K562 (cell line): Measurements from ENCODE around the gene KIF18B. TPM values are rescaled to one million over a fixed set of nuclear protein-coding genes. Genes with fewer than 3 reads are reported as not detected.

ENCODE experiments used
- ARID2 ChIP-seq: fragments of 450-650 bp; IDR thresholded peaks from 2 replicates; pipeline ENCODE4 v1.6.1; 2017; ENCODE audit warnings: antibody characterized with exemption, mild to moderate bottlenecking
- DACH1 ChIP-seq: fragments of 450-650 bp; IDR thresholded peaks from 2 replicates; pipeline ENCODE4 v1.6.1; 2018; ENCODE audit not compliant: partially characterized antibody
- DMBX1 ChIP-seq: fragments of 250-450 bp; sonication (Bioruptor Pico); IDR thresholded peaks from 2 replicates; pipeline ENCODE4 v1.8.0; 2022; ENCODE audit warnings: inconsistent platforms, mild to moderate bottlenecking, moderate library complexity, borderline replicate concordance
- GTF2E2 ChIP-seq: fragments of 200-800 bp; sonication (Bioruptor generic); IDR thresholded peaks from 2 replicates; pipeline ENCODE4 v1.6.1; 2016; ENCODE audit warnings: missing genetic modification characterization, missing compliant biosample characterization
- JUND ChIP-seq, 2 experiments: IDR thresholded peaks; 2 replicates in 1 of 2; 3 replicates in 1 of 2; pipeline ENCODE4 v1.6.1; 2011; ENCODE audit warnings: borderline replicate concordance in 2 of 2, low read depth in 2 of 2, low read length in 2 of 2, improper control_type of control experiment in 1 of 2, missing biosample characterization in 1 of 2, missing genetic modification characterization in 1 of 2, missing genetic modification reagents in 1 of 2
- KLF16 ChIP-seq: IDR thresholded peaks from 2 replicates; pipeline ENCODE4 v1.6.1; 2016; ENCODE audit warnings: antibody characterized with exemption
- MCM5 ChIP-seq: fragments of 450-650 bp; IDR thresholded peaks from 2 replicates; pipeline ENCODE4 v1.6.1; 2016; ENCODE audit warnings: low read depth
- MECOM ChIP-seq: fragments of 250-450 bp; sonication (Bioruptor Pico); IDR thresholded peaks from 2 replicates; pipeline ENCODE4 v1.8.0; 2022; ENCODE audit warnings: inconsistent platforms
- MNT ChIP-seq, 2 experiments: fragments of 450-650 bp; conservative IDR thresholded peaks; 2 replicates each; pipeline ENCODE4 v1.6.1; 2017; ENCODE audit warnings: mild to moderate bottlenecking in 2 of 2, moderate library complexity in 2 of 2
- NRF1 ChIP-seq, 2 experiments: fragments of 450-650 bp; IDR thresholded peaks in 1 of 2; conservative IDR thresholded peaks in 1 of 2; 2 replicates each; pipeline ENCODE4 v1.6.1; 2014; ENCODE audit warnings: mild to moderate bottlenecking in 2 of 2
- STAG1 ChIP-seq: sonication (generic); formaldehyde crosslinking; IDR thresholded peaks from 2 replicates; pipeline ENCODE4 v1.5.0; 2020; ENCODE audit warnings: missing genetic modification reagents, borderline replicate concordance
- TAL1 ChIP-seq: fragments of 450-650 bp; IDR thresholded peaks from 2 replicates; pipeline ENCODE4 v1.6.1; 2016; ENCODE audit warnings: mild to moderate bottlenecking
- TRIM28 ChIP-seq: fragments of 450-650 bp; IDR thresholded peaks from 2 replicates; pipeline ENCODE4 v1.6.1; 2017
- ZBTB5 ChIP-seq: fragments of 450-650 bp; IDR thresholded peaks from 2 replicates; pipeline ENCODE4 v1.6.1; 2017; ENCODE audit warnings: antibody characterized with exemption
- ZNF12 ChIP-seq: sonication (generic); formaldehyde crosslinking; IDR thresholded peaks from 2 replicates; pipeline ENCODE4 v1.4.0; 2020; ENCODE audit warnings: mild to moderate bottlenecking, missing genetic modification reagents
- polyA plus RNA-seq, 8 experiments: library from polyadenylated mRNA; depleted of rRNA in 4 of 8; stranded (reverse) in 5 of 8; unstranded in 3 of 8; fragments of >200 nt; fragmentation: Nextera tagmentation in 2 of 8; fragmentation: Illumina TruSeq in 1 of 8; extraction: Ambion mirVana in 2 of 8; extraction: Trizol in 1 of 8; gene quantifications; 2 replicates each; pipeline versions ENCODE4 v1.2.1 to v1.2.3, GENCODE V29; 2011 to 2014; ENCODE audit warnings: inconsistent platforms in 1 of 8, missing spikeins in 1 of 8
- total RNA-seq, 7 experiments: library from RNA; depleted of rRNA in 6 of 7; stranded (reverse); fragments of >200 nt in 6 of 7; fragmentation: Illumina TruSeq in 2 of 7; extraction: Trizol in 2 of 7; gene quantifications; 2 replicates each; pipeline versions ENCODE4 v1.2.1 to v1.2.3, GENCODE V29; 2011 to 2021; ENCODE audit warnings: low replicate concordance in 1 of 7
- TF ChIP-seq, protein P1 (sequence below): sonication (generic); formaldehyde crosslinking; IDR thresholded peaks from 2 replicates; pipeline ENCODE4 v1.8.1; 2023; ENCODE audit warnings: mild to moderate bottlenecking, missing genetic modification reagents

Gene KIF18B
- total and polyA plus RNA-seq, 9 of the 15 experiments (the other 6 are each of a cell fraction or from before 2014, with no cell fraction given) = 2.0 to 42.8 (median 13.2) TPM

GRCh38 chr17:44906763-44907728 lies 40.5 kb downstream of the KIF18B start (continued):
- TF ChIP-seq MNT (conservative IDR thresholded peaks at IDR 0.05) (peak in 1 of 2 experiments; percentile 42; a peak in 1 of 4 replicates), NRF1 (conservative IDR thresholded peaks at IDR 0.05 in 1 of 2, IDR thresholded peaks at IDR 0.05 in 1 of 2) (no peak; a peak in 1 of 4 replicates), ARID2 (no peak), TAL1 (peak; percentile 68), DACH1 (no peak), ZNF12 (CRISPR knock-in tag) (no peak), GTF2E2 (tag) (no peak), DMBX1 (peak; percentile 57; the same call in 1 of the 2 replicates), JUND (IDR thresholded peaks at IDR 0.05; ENCODE audit: borderline replicate concordance, low read depth, low read length) (0 out of 2 replicates have a peak, but pooled peaks have one; percentile 8), JUND (tag; IDR thresholded peaks at IDR 0.05; ENCODE audit: borderline replicate concordance, low read depth, low read length) (no peak), MCM5 (no peak), KLF16 (peak; percentile 15; the same call in 1 of the 2 replicates), STAG1 (CRISPR knock-in tag) (no peak), ZBTB5 (no peak), MECOM (CRISPR knock-in tag) (no peak), TRIM28 (no peak)
- TF ChIP-seq, protein P1, sequence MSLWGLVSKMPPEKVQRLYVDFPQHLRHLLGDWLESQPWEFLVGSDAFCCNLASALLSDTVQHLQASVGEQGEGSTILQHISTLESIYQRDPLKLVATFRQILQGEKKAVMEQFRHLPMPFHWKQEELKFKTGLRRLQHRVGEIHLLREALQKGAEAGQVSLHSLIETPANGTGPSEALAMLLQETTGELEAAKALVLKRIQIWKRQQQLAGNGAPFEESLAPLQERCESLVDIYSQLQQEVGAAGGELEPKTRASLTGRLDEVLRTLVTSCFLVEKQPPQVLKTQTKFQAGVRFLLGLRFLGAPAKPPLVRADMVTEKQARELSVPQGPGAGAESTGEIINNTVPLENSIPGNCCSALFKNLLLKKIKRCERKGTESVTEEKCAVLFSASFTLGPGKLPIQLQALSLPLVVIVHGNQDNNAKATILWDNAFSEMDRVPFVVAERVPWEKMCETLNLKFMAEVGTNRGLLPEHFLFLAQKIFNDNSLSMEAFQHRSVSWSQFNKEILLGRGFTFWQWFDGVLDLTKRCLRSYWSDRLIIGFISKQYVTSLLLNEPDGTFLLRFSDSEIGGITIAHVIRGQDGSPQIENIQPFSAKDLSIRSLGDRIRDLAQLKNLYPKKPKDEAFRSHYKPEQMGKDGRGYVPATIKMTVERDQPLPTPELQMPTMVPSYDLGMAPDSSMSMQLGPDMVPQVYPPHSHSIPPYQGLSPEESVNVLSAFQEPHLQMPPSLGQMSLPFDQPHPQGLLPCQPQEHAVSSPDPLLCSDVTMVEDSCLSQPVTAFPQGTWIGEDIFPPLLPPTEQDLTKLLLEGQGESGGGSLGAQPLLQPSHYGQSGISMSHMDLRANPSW (CRISPR knock-in tag) = no peak
